Measurements from ENCODE around the gene FYB1. TPM values are rescaled to one million over a fixed set of nuclear protein-coding genes. Genes with fewer than 3 reads are reported as not detected.

The FYB1 gene
- total RNA-seq, 1 donor from 2014 or later: not detected

GRCh38 chr5:39207345-39208045 is 11.9 kb downstream of the FYB1 start:
- no peak for DNase-seq (ENCODE audit: low read depth, low spot score)
- Mint-ChIP-seq H3K4me3 (no peak overlapping the region), H3K4me1 (no peaks in the 10 kb centered on the region), H3K9me3 (no peaks in the 10 kb centered on the region), H3K36me3 (ENCODE audit: low read depth) (no peaks in the 10 kb centered on the region), H3K27ac (ENCODE audit: unreplicated experiment) (no peak overlapping the region), H3K27me3 (ENCODE audit: low read depth) (no peaks in the 10 kb centered on the region)
- TF ChIP-seq, protein P1, sequence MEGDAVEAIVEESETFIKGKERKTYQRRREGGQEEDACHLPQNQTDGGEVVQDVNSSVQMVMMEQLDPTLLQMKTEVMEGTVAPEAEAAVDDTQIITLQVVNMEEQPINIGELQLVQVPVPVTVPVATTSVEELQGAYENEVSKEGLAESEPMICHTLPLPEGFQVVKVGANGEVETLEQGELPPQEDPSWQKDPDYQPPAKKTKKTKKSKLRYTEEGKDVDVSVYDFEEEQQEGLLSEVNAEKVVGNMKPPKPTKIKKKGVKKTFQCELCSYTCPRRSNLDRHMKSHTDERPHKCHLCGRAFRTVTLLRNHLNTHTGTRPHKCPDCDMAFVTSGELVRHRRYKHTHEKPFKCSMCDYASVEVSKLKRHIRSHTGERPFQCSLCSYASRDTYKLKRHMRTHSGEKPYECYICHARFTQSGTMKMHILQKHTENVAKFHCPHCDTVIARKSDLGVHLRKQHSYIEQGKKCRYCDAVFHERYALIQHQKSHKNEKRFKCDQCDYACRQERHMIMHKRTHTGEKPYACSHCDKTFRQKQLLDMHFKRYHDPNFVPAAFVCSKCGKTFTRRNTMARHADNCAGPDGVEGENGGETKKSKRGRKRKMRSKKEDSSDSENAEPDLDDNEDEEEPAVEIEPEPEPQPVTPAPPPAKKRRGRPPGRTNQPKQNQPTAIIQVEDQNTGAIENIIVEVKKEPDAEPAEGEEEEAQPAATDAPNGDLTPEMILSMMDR (conservative IDR thresholded peaks at IDR 0.05): no peak

DNA sequence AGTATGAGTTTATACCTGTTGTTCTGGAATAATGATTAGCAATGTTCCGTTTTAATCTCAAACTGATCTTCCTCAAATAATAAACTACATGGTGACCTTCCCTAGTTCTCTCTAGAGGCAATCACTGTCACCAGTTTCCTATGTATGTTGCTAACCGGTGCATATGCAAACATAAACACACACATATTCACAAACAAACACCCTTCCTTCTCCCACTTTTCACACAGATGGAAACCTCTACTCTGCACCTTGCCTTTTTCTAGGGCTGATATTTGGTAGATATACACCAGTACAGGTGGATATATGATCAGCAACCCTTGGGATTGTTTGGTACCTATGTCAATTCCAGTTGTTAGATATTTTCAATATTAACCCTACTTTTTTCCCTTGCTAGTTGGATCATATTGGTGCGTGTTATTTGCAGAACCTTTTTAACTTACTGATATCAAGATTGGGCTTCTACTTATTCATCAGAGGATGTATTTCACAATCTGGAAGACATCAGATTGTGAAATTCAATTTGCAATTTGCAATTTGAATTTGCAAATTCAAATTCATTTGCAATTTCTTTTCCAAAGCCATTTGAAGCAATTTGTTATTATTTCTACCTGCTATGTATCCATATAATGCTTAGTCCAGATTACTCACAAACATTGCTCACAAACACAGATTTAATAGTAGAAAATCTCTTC is 12.6 kb downstream of the FYB1 start:
- H3K27ac Mint-ChIP-seq (ENCODE audit: unreplicated experiment): no peak overlapping the region
- no peaks in the 10 kb centered on the region for H3K9me3 Mint-ChIP-seq
- TF ChIP-seq, protein P1 (conservative IDR thresholded peaks at IDR 0.05): no peak

GRCh38 chr5:39205550-39205949 is 13.8 kb downstream of the FYB1 start:
- no peaks in the 10 kb centered on the region for H3K27me3 Mint-ChIP-seq (ENCODE audit: low read depth)
- H3K9me3 Mint-ChIP-seq: no peaks in the 10 kb centered on the region
- no peak overlapping the region for H3K27ac Mint-ChIP-seq (ENCODE audit: unreplicated experiment)
- no peak for DNase-seq (ENCODE audit: low read depth, low spot score)
- no peak overlapping the region for H3K4me3 Mint-ChIP-seq
- TF ChIP-seq, protein P1 (conservative IDR thresholded peaks at IDR 0.05): no peak
- no peaks in the 10 kb centered on the region for H3K36me3 Mint-ChIP-seq (ENCODE audit: low read depth)
- H3K4me1 Mint-ChIP-seq: peaks cover 7% of the 10 kb centered on the region

More for the DNA sequence above, 12.6 kb downstream of the FYB1 start:
- DNase-seq (ENCODE audit: low read depth, low spot score): no peak
- Mint-ChIP-seq H3K4me1 (no peaks in the 10 kb centered on the region), H3K4me3 (no peak overlapping the region), H3K27me3 (ENCODE audit: low read depth) (no peaks in the 10 kb centered on the region), H3K36me3 (ENCODE audit: low read depth) (no peaks in the 10 kb centered on the region)

DNA sequence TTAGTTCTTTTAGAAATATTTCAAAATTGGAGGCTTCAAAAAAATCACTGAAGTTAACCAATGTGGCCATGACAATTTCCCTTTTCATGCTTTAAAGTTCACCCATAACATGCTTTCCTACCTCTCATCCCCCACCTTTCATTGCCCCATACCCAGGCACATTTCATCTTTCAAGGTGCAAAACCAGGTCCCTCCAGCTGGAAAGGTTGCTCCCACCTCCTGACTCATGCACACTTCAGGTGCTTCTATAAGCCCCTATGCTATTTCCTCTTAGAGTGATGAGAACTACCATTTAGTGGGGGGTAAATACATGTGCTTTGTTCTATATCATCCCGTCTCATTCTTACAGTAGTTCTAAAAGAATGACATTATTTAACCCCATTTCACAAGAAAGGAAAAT is 15.4 kb downstream of the FYB1 start:
- Mint-ChIP-seq H3K36me3 (ENCODE audit: low read depth) (no peaks in the 10 kb centered on the region), H3K27ac (ENCODE audit: unreplicated experiment) (peak overlapping the region; percentile 29), H3K4me1 (peaks cover 7% of the 10 kb centered on the region), H3K9me3 (no peaks in the 10 kb centered on the region), H3K4me3 (no peak overlapping the region), H3K27me3 (ENCODE audit: low read depth) (no peaks in the 10 kb centered on the region)
- no peak for DNase-seq (ENCODE audit: low read depth, low spot score)
- TF ChIP-seq, protein P1 (conservative IDR thresholded peaks at IDR 0.05): no peak

DNA sequence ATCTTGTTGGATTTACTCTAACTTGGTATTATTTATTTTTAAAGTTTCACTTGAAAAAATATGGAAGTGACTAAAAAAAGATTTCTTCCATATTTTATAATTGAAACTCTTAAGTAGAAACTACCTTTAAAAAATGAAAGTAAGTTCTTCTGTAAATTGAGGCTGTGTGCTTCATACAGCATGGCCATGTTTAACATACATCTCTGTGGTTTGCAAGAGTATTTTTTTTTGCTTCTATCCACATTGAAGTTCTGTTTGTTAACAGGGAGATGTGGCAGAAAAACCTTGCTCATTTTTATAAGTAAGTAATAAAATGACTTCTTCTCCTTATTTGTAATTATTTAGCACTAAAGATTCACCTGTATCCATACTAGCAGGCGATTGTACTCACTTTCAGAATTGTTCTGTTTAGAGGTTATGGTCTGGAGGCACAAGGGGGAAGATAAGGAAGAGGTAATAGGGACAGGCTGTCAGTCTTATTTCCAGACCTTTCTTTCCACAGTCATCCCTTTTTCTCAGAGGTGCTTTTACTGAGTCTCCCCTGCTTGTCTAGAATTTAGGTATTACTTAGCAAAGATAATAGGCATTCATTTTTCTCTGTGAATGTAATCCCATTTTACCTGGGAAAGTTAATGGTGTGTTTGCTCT is 16.0 kb downstream of the FYB1 start:
- TF ChIP-seq, protein P1 (conservative IDR thresholded peaks at IDR 0.05): no peak
- Mint-ChIP-seq H3K4me1 (peaks cover 7% of the 10 kb centered on the region), H3K9me3 (no peaks in the 10 kb centered on the region), H3K4me3 (no peak overlapping the region), H3K36me3 (ENCODE audit: low read depth) (no peaks in the 10 kb centered on the region), H3K27me3 (ENCODE audit: low read depth) (no peaks in the 10 kb centered on the region), H3K27ac (ENCODE audit: unreplicated experiment) (no peak overlapping the region)
- no peak for DNase-seq (ENCODE audit: low read depth, low spot score)
